Measurements from ENCODE around the gene BANF2. TPM values are rescaled to one million over a fixed set of nuclear protein-coding genes. Genes with fewer than 3 reads are reported as not detected.
"Not testable (repeated sequence)": the region's sequence is repeated elsewhere in the genome, so short reads cannot be mapped to it uniquely, and the experiment has no call there.

Gene BANF2
- total and polyA plus RNA-seq, 4 donors, result not detected

GRCh38 chr20:17761604-17762003 is 61.8 kb downstream of the BANF2 start:
- intact Hi-C loops (cut with DNase I), result no loop called here
- Histone ChIP-seq H3K9me3 (ENCODE audit: control insufficient read depth, low read length) (peaks cover 4% of the 10 kb centered on the region), H3K27ac (ENCODE audit: low read depth in 1 of 2, low read length in 2 of 2) (no peak overlapping the region), H3K4me1 (ENCODE audit: control insufficient read depth in 1 of 2, insufficient read depth in 2 of 2, low read length in 2 of 2) (no peaks in the 10 kb centered on the region), H3K27me3 (ENCODE audit: control insufficient read depth in 1 of 2, insufficient read depth in 2 of 2, low read length in 1 of 2) (no peaks in the 10 kb centered on the region), H3K36me3 (ENCODE audit: control insufficient read depth in 1 of 2, insufficient read depth in 2 of 2, low read length in 1 of 2) (no peaks in the 10 kb centered on the region), H3K4me3 (ENCODE audit: low read length in 2 of 2) (no peak overlapping the region)
- DNase-seq (no peak), ATAC-seq (ENCODE audit: low FRiP score) (no peak)
- 81 to 90% methylated on average over 3 of the region's 3 CpGs for WGBS, 2 donors

DNA sequence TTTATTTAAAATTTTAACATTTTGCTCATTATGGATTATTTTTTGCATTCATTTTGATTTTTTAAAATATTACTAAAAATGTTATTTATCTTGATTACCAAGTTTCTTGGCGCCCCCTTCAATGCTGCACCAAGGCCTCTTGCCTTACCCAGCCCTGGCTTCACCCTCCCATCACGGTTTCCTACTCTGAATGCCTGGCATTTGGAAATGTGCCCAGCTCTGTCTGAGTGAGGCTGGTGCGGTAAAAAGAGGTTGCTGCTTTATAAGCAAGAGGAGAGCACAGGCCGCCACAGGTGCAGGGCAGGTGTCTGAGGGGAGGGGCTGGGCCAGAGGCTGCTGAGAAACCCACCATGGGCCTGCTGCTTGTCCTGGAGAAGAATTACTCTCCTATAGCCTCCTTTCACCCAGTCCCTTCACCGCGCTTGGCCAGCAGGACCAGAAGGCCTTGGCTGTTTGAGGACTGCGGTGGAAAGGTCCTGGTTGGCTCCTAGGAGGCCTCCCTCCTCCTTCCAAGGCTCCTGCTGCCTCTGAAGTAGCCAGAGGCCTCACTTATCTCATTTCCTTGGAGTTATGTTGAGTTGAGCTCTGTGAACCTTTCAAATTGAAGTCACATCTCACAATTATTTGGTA is 62.6 kb downstream of the BANF2 start:
- no peak overlapping the region for H3K4me3 ChIP-seq (ENCODE audit: low read length in 2 of 2)
- H3K9me3 ChIP-seq (ENCODE audit: control insufficient read depth, low read length), result peaks cover 4% of the 10 kb centered on the region
- no peak for DNase-seq
- no peaks in the 10 kb centered on the region for H3K36me3 ChIP-seq (ENCODE audit: control insufficient read depth in 1 of 2, insufficient read depth in 2 of 2, low read length in 1 of 2)
- H3K4me1 ChIP-seq (ENCODE audit: control insufficient read depth in 1 of 2, insufficient read depth in 2 of 2, low read length in 2 of 2), result no peaks in the 10 kb centered on the region
- no peaks in the 10 kb centered on the region for H3K27me3 ChIP-seq (ENCODE audit: control insufficient read depth in 1 of 2, insufficient read depth in 2 of 2, low read length in 1 of 2)
- H3K27ac ChIP-seq (ENCODE audit: low read depth in 1 of 2, low read length in 2 of 2), result no peak overlapping the region
- WGBS, 2 donors, result 74 to 77% methylated on average over 7 of the region's 7 CpGs
- no peak for ATAC-seq (ENCODE audit: low FRiP score)
- intact Hi-C loops (cut with DNase I), result no loop called here

DNA sequence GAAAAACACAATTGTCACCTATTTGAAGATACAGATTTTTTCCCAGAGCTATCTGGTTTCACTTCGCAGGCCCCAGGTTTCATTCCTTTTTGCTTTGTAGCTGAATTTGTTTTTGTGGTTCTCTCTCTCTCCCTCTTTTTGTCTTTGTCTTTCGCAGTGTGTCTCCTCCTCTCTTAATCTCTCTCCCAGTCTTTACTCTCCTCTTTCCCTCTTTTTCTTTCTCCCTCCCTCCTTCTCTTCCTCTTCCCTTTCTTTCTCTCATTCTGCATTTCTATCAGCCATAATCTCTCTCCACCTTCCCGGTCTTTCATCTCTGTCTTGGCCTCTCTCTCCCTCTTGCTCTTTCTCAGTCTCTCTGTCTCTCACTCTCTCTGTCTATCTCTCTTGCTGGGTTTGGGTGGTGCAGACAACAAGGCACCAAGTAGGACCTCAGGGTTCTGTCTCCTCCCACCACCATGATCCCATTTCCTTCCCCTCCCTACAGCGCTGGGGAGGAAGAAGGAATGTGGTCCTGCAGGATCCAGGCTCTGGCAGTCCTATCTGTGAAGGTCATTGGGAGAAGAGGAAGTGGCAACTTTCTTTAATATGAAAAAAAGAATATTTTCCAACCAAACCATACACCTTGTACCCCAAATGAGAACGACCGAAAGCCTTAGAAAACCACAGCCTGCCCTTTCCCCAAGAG is 63.2 kb downstream of the BANF2 start:
- peaks cover 4% of the 10 kb centered on the region for H3K9me3 ChIP-seq (ENCODE audit: control insufficient read depth, low read length)
- no peak overlapping the region for H3K4me3 ChIP-seq (ENCODE audit: low read length in 2 of 2)
- intact Hi-C loops (cut with DNase I), result no loop called here
- 94 to 97% methylated on average over 6 of the region's 6 CpGs for WGBS, 2 donors
- no peak for DNase-seq
- no peak overlapping the region for H3K27ac ChIP-seq (ENCODE audit: low read depth in 1 of 2, low read length in 2 of 2)
- no peaks in the 10 kb centered on the region for H3K36me3 ChIP-seq (ENCODE audit: control insufficient read depth in 1 of 2, insufficient read depth in 2 of 2, low read length in 1 of 2)
- no peak for ATAC-seq (ENCODE audit: low FRiP score)
- no peaks in the 10 kb centered on the region for H3K27me3 ChIP-seq (ENCODE audit: control insufficient read depth in 1 of 2, insufficient read depth in 2 of 2, low read length in 1 of 2)
- H3K4me1 ChIP-seq (ENCODE audit: control insufficient read depth in 1 of 2, insufficient read depth in 2 of 2, low read length in 2 of 2), result no peaks in the 10 kb centered on the region

GRCh38 chr20:17765017-17765416 is 65.3 kb downstream of the BANF2 start:
- 85 to 92% methylated on average over 4 of the region's 4 CpGs for WGBS, 2 donors

DNA sequence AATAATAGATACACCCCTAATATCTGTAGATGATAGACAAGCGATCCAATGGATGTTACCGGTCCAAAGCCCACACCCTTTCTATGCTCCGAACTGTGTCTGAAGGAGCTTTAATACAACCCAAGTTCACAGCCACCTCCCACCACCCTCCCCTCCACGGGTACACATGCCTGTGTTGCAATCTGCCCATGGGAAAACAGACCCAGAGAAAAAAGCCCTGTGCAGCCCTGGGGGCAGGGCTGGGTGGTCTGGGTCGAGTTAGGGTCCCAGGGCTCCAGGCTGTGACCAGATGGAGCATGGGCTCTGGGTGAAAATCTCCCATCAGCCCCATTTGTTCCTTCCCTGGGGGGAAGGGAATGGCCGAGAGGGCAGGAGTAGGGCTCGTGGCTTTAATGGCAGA is 65.8 kb downstream of the BANF2 start:
- no peak overlapping the region for H3K27ac ChIP-seq (ENCODE audit: low read depth in 1 of 2, low read length in 2 of 2)
- no peaks in the 10 kb centered on the region for H3K36me3 ChIP-seq (ENCODE audit: control insufficient read depth in 1 of 2, insufficient read depth in 2 of 2, low read length in 1 of 2)
- H3K4me1 ChIP-seq (ENCODE audit: control insufficient read depth in 1 of 2, insufficient read depth in 2 of 2, low read length in 2 of 2), result no peaks in the 10 kb centered on the region
- intact Hi-C loops (cut with DNase I), result no loop called here
- H3K27me3 ChIP-seq (ENCODE audit: control insufficient read depth in 1 of 2, insufficient read depth in 2 of 2, low read length in 1 of 2), result no peaks in the 10 kb centered on the region
- DNase-seq (no peak), ATAC-seq (ENCODE audit: low FRiP score) (no peak)
- no peaks in the 10 kb centered on the region for H3K9me3 ChIP-seq (ENCODE audit: control insufficient read depth, low read length)
- no peak overlapping the region for H3K4me3 ChIP-seq (ENCODE audit: low read length in 2 of 2)
- 81 to 86% methylated on average over 7 of the region's 7 CpGs for WGBS, 2 donors

More at GRCh38 chr20:17765017-17765416, 65.3 kb downstream of the BANF2 start:
- Histone ChIP-seq H3K27ac (ENCODE audit: low read depth in 1 of 2, low read length in 2 of 2) (no peak overlapping the region), H3K4me1 (ENCODE audit: control insufficient read depth in 1 of 2, insufficient read depth in 2 of 2, low read length in 2 of 2) (no peaks in the 10 kb centered on the region), H3K36me3 (ENCODE audit: control insufficient read depth in 1 of 2, insufficient read depth in 2 of 2, low read length in 1 of 2) (no peaks in the 10 kb centered on the region), H3K27me3 (ENCODE audit: control insufficient read depth in 1 of 2, insufficient read depth in 2 of 2, low read length in 1 of 2) (no peaks in the 10 kb centered on the region), H3K9me3 (ENCODE audit: control insufficient read depth, low read length) (no peaks in the 10 kb centered on the region), H3K4me3 (ENCODE audit: low read length in 2 of 2) (no peak overlapping the region)
- DNase-seq (no peak), ATAC-seq (ENCODE audit: low FRiP score) (no peak)
- intact Hi-C loops (cut with DNase I), result no loop called here

- no peak overlapping the region for H3K27ac ChIP-seq (ENCODE audit: low read depth in 1 of 2, low read length in 2 of 2)
- H3K4me3 ChIP-seq (ENCODE audit: low read length in 2 of 2), result no peak overlapping the region
- no peaks in the 10 kb centered on the region for H3K27me3 ChIP-seq (ENCODE audit: control insufficient read depth in 1 of 2, insufficient read depth in 2 of 2, low read length in 1 of 2)
- H3K36me3 ChIP-seq (ENCODE audit: control insufficient read depth in 1 of 2, insufficient read depth in 2 of 2, low read length in 1 of 2), result no peaks in the 10 kb centered on the region
- H3K4me1 ChIP-seq (ENCODE audit: control insufficient read depth in 1 of 2, insufficient read depth in 2 of 2, low read length in 2 of 2), result no peaks in the 10 kb centered on the region
- intact Hi-C loops (cut with DNase I), result no loop called here
- H3K9me3 ChIP-seq (ENCODE audit: control insufficient read depth, low read length), result no peaks in the 10 kb centered on the region
- 71 to 78% methylated on average over 3 of the region's 3 CpGs for WGBS, 2 donors
- no peak for ATAC-seq (ENCODE audit: low FRiP score)
- no peak for DNase-seq
Observed at GRCh38 chr20:17766226-17766625, 66.5 kb downstream of the BANF2 start.

- Histone ChIP-seq H3K4me1 (ENCODE audit: control insufficient read depth in 1 of 2, insufficient read depth in 2 of 2, low read length in 2 of 2) (no peaks in the 10 kb centered on the region), H3K36me3 (ENCODE audit: control insufficient read depth in 1 of 2, insufficient read depth in 2 of 2, low read length in 1 of 2) (no peaks in the 10 kb centered on the region), H3K4me3 (ENCODE audit: low read length in 2 of 2) (no peak overlapping the region), H3K27me3 (ENCODE audit: control insufficient read depth in 1 of 2, insufficient read depth in 2 of 2, low read length in 1 of 2) (no peaks in the 10 kb centered on the region), H3K9me3 (ENCODE audit: control insufficient read depth, low read length) (no peaks in the 10 kb centered on the region), H3K27ac (ENCODE audit: low read depth in 1 of 2, low read length in 2 of 2) (no peak overlapping the region)
- WGBS, 2 donors, result 83 to 85% methylated on average over 2 of the region's 2 CpGs
- no peak for ATAC-seq (ENCODE audit: low FRiP score)
- intact Hi-C loops (cut with DNase I), result no loop called here
- no peak for DNase-seq
Observed at GRCh38 chr20:17767624-17768023, 67.9 kb downstream of the BANF2 start.

- intact Hi-C loops (cut with DNase I), result no loop called here
- H3K4me1 ChIP-seq (ENCODE audit: control insufficient read depth in 1 of 2, insufficient read depth in 2 of 2, low read length in 2 of 2), result no peaks in the 10 kb centered on the region
- WGBS, 2 donors, result 65 to 70% methylated on average over 2 of the region's 2 CpGs
- H3K27me3 ChIP-seq (ENCODE audit: control insufficient read depth in 1 of 2, insufficient read depth in 2 of 2, low read length in 1 of 2), result no peaks in the 10 kb centered on the region
- no peaks in the 10 kb centered on the region for H3K9me3 ChIP-seq (ENCODE audit: control insufficient read depth, low read length)
- H3K4me3 ChIP-seq (ENCODE audit: low read length in 2 of 2), result no peak overlapping the region
- no peak for DNase-seq
- H3K27ac ChIP-seq (ENCODE audit: low read depth in 1 of 2, low read length in 2 of 2), result no peak overlapping the region
- no peak for ATAC-seq (ENCODE audit: low FRiP score)
- H3K36me3 ChIP-seq (ENCODE audit: control insufficient read depth in 1 of 2, insufficient read depth in 2 of 2, low read length in 1 of 2), result no peaks in the 10 kb centered on the region
Observed at GRCh38 chr20:17768271-17768670, 68.5 kb downstream of the BANF2 start.

GRCh38 chr20:17769716-17770115 is 70.0 kb downstream of the BANF2 start:
- H3K4me3 ChIP-seq (ENCODE audit: low read length in 2 of 2); H3K27me3 ChIP-seq (ENCODE audit: control insufficient read depth in 1 of 2, insufficient read depth in 2 of 2, low read length in 1 of 2); H3K36me3 ChIP-seq (ENCODE audit: control insufficient read depth in 1 of 2, insufficient read depth in 2 of 2, low read length in 1 of 2); H3K27ac ChIP-seq (ENCODE audit: low read depth in 1 of 2, low read length in 2 of 2); H3K4me1 ChIP-seq (ENCODE audit: control insufficient read depth in 1 of 2, insufficient read depth in 2 of 2, low read length in 2 of 2); ATAC-seq (ENCODE audit: low FRiP score); H3K9me3 ChIP-seq (ENCODE audit: control insufficient read depth, low read length); DNase-seq; intact Hi-C loops (cut with DNase I): not testable (repeated sequence)
- 94% methylated on average over 8 of the region's 8 CpGs for WGBS, 2 donors
